Measurements from ENCODE around the gene ADCY2.

The ADCY2 gene

DNA sequence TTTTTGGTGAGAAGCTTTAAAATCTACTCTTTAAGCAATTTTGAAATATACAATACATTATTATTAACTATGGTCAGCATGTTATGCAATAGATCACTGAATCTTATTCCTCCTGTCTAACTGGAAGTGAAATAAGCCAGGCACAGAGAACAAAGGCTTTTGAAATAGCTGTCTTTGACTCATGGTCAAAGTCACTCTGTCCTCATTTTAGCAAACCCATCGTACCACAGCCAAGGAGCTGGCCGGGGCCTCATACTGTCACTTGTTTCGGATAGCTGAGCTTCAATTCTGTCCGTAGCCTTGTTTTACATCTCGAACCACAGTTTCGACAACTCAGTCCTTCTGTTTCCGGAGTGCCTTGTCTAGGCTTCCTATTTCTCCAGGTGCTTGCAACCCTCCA lies 19.2 kb downstream of the ADCY2 start:
- DNase-seq (ENCODE audit: low read depth in 1 of 2, low spot score in 1 of 2), result no peak
- no peak overlapping the region for H3K27ac ChIP-seq (replicated peaks)
- TF ChIP-seq, protein P1, sequence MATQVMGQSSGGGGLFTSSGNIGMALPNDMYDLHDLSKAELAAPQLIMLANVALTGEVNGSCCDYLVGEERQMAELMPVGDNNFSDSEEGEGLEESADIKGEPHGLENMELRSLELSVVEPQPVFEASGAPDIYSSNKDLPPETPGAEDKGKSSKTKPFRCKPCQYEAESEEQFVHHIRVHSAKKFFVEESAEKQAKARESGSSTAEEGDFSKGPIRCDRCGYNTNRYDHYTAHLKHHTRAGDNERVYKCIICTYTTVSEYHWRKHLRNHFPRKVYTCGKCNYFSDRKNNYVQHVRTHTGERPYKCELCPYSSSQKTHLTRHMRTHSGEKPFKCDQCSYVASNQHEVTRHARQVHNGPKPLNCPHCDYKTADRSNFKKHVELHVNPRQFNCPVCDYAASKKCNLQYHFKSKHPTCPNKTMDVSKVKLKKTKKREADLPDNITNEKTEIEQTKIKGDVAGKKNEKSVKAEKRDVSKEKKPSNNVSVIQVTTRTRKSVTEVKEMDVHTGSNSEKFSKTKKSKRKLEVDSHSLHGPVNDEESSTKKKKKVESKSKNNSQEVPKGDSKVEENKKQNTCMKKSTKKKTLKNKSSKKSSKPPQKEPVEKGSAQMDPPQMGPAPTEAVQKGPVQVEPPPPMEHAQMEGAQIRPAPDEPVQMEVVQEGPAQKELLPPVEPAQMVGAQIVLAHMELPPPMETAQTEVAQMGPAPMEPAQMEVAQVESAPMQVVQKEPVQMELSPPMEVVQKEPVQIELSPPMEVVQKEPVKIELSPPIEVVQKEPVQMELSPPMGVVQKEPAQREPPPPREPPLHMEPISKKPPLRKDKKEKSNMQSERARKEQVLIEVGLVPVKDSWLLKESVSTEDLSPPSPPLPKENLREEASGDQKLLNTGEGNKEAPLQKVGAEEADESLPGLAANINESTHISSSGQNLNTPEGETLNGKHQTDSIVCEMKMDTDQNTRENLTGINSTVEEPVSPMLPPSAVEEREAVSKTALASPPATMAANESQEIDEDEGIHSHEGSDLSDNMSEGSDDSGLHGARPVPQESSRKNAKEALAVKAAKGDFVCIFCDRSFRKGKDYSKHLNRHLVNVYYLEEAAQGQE (IDR thresholded peaks at IDR 0.05; ENCODE audit: insufficient replicate concordance, low read depth), result no peak
- no peak for TF ChIP-seq POLR2AphosphoS5 (IDR thresholded peaks at IDR 0.05; ENCODE audit: low read depth)
- TF ChIP-seq, protein P2, sequence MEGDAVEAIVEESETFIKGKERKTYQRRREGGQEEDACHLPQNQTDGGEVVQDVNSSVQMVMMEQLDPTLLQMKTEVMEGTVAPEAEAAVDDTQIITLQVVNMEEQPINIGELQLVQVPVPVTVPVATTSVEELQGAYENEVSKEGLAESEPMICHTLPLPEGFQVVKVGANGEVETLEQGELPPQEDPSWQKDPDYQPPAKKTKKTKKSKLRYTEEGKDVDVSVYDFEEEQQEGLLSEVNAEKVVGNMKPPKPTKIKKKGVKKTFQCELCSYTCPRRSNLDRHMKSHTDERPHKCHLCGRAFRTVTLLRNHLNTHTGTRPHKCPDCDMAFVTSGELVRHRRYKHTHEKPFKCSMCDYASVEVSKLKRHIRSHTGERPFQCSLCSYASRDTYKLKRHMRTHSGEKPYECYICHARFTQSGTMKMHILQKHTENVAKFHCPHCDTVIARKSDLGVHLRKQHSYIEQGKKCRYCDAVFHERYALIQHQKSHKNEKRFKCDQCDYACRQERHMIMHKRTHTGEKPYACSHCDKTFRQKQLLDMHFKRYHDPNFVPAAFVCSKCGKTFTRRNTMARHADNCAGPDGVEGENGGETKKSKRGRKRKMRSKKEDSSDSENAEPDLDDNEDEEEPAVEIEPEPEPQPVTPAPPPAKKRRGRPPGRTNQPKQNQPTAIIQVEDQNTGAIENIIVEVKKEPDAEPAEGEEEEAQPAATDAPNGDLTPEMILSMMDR (IDR thresholded peaks at IDR 0.05; ENCODE audit: insufficient read depth, low read length), result no peak
- TF ChIP-seq GABPA (IDR thresholded peaks at IDR 0.05; ENCODE audit: low read depth), result no peak
- no peak for TF ChIP-seq SPI1 (IDR thresholded peaks at IDR 0.05; ENCODE audit: borderline replicate concordance, low read depth)

DNA sequence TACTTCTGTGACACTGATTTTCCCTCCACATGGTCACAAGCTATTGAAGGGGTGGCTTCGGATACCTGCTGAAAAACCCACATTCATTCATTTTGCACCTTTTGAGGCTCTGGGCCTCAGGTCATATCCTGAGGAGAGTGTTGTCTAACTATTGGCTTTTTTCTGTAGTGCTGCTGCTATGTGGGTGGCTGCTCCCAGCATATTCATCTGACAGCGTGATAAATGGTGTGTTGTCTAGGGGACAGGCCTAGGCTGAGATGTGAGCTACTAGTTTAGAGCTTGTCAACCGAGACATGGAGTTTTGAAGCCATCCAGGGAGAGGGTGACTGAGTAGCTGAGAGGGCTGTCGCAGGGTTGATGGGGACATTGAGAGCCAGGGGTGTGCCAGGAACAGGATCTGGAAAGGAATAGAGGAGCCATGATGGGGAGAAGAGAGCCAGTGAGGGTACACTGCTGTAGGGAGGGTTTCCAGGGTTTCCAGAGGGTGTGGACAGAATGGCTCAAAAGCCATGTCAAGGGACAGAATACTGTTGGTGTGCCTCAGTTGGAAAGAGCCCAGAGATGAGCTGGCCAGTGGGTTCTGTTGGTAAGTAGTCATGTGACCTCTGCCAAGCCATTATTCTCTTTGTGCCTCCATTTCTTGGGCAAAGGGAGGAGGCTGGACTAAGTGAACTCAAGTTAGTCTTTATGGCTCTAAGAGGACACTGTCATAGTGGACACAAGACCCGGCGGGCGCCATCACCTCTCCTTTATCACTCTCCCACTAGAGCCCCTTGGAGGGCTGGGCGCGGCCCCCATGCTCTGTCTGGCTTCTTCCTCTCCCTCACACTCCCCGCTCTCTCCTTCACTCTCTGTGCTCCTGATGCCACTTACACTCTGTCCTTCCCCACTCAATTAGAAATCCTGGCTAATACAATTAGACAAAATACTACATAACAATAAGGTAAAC lies 19.9 kb downstream of the ADCY2 start:
- H3K27ac ChIP-seq (replicated peaks), result no peak overlapping the region
- H3K4me3 ChIP-seq (replicated peaks; ENCODE audit: insufficient read depth, low read length), result no peak overlapping the region
- H3K27me3 ChIP-seq (ENCODE audit: insufficient read depth, poor library complexity, severe bottlenecking), result no peaks in the 10 kb centered on the region
- TF ChIP-seq, protein P1 (IDR thresholded peaks at IDR 0.05; ENCODE audit: insufficient replicate concordance, low read depth), result no peak
- no peak for TF ChIP-seq GABPA (IDR thresholded peaks at IDR 0.05; ENCODE audit: low read depth)
- no peak for TF ChIP-seq POLR2AphosphoS5 (IDR thresholded peaks at IDR 0.05; ENCODE audit: low read depth)
- TF ChIP-seq, protein P2 (IDR thresholded peaks at IDR 0.05; ENCODE audit: insufficient read depth, low read length), result no peak
- no peak for TF ChIP-seq SPI1 (IDR thresholded peaks at IDR 0.05; ENCODE audit: borderline replicate concordance, low read depth)
- DNase-seq (ENCODE audit: low read depth in 1 of 2, low spot score in 1 of 2), result no peak

More for the DNA sequence above, 19.2 kb downstream of the ADCY2 start:
- Histone ChIP-seq H3K27me3 (ENCODE audit: insufficient read depth, poor library complexity, severe bottlenecking) (no peaks in the 10 kb centered on the region), H3K4me3 (replicated peaks; ENCODE audit: insufficient read depth, low read length) (no peak overlapping the region)

DNA sequence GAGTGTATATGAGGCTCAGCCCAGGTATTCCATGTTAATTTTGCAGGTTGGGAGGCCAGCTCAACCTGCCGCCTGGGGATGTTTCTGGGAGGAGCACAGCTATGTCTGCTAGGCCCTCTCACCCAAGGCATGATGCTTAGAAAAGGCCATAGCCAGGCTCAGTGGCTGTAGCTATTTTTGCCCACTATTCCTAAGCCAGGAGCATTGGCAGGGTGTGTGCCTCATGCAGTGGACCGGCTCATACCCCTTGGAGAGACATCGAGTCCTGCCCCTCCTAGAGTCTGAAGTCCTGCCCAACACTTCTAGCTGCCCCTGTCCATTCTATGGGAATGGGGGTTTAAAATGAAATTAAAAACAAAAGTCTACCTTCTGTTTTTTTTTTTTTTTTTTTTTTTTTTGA lies 22.3 kb downstream of the ADCY2 start:
- TF ChIP-seq, protein P1 (IDR thresholded peaks at IDR 0.05; ENCODE audit: insufficient replicate concordance, low read depth), result no peak
- TF ChIP-seq, protein P2 (IDR thresholded peaks at IDR 0.05; ENCODE audit: insufficient read depth, low read length), result no peak
- TF ChIP-seq SPI1 (IDR thresholded peaks at IDR 0.05; ENCODE audit: borderline replicate concordance, low read depth) (no peak), GABPA (IDR thresholded peaks at IDR 0.05; ENCODE audit: low read depth) (no peak), POLR2AphosphoS5 (IDR thresholded peaks at IDR 0.05; ENCODE audit: low read depth) (no peak)
- no peak for DNase-seq (ENCODE audit: low read depth in 1 of 2, low spot score in 1 of 2)

More for the DNA sequence above, 22.3 kb downstream of the ADCY2 start:
- H3K27me3 ChIP-seq (ENCODE audit: insufficient read depth, poor library complexity, severe bottlenecking), result no peaks in the 10 kb centered on the region
- no peak overlapping the region for H3K27ac ChIP-seq (replicated peaks)
- no peak overlapping the region for H3K4me3 ChIP-seq (replicated peaks; ENCODE audit: insufficient read depth, low read length)

Data from HL-60 (cell line).